IgD-negative memory B cell (primary cell): Measurements from ENCODE around the gene PTK6. TPM values are rescaled to one million over a fixed set of nuclear protein-coding genes. Genes with fewer than 3 reads are reported as not detected.
"Not testable (repeated sequence)": the region's sequence is repeated elsewhere in the genome, so short reads cannot be mapped to it uniquely, and the experiment has no call there.

ENCODE experiments used
- H3K27ac Mint-ChIP-seq, 3 donors: one replicate each; pipeline ENCODE4 v1.8.0; 2020 to 2022; ENCODE audit warnings: mild to moderate bottlenecking in 3 of 3, mixed read lengths in 3 of 3, moderate library complexity in 1 of 3
- H3K27me3 Mint-ChIP-seq: one replicate; pipeline ENCODE4 v1.8.0; 2021; ENCODE audit warnings: mixed read lengths
- H3K36me3 Mint-ChIP-seq: one replicate; pipeline ENCODE4 v1.8.0; 2020; ENCODE audit warnings: mild to moderate bottlenecking, mixed read lengths
- H3K4me1 Mint-ChIP-seq, 3 donors: one replicate each; pipeline ENCODE4 v1.8.0; 2020 to 2022; ENCODE audit warnings: mixed read lengths in 3 of 3, mild to moderate bottlenecking in 1 of 3
- H3K4me3 Mint-ChIP-seq, 4 donors: one replicate each; pipeline ENCODE4 v1.8.0; 2020 to 2022; ENCODE audit warnings: mild to moderate bottlenecking in 4 of 4, mixed read lengths in 4 of 4, moderate library complexity in 3 of 4
- H3K9me3 Mint-ChIP-seq, 3 donors: one replicate each; pipeline ENCODE4 v1.8.0; 2020 to 2021; ENCODE audit warnings: mixed read lengths in 3 of 3, mild to moderate bottlenecking in 1 of 3
- polyA plus RNA-seq: library from polyadenylated mRNA; unstranded; fragments of 300-500 nt; fragmentation: Illumina TruSeq; gene quantifications from one replicate; pipeline ENCODE4 v1.2.3, GENCODE V29; 2021

PTK6 gene
- polyA plus RNA-seq, 1 donor from 2014 or later = 1.3 TPM

DNA sequence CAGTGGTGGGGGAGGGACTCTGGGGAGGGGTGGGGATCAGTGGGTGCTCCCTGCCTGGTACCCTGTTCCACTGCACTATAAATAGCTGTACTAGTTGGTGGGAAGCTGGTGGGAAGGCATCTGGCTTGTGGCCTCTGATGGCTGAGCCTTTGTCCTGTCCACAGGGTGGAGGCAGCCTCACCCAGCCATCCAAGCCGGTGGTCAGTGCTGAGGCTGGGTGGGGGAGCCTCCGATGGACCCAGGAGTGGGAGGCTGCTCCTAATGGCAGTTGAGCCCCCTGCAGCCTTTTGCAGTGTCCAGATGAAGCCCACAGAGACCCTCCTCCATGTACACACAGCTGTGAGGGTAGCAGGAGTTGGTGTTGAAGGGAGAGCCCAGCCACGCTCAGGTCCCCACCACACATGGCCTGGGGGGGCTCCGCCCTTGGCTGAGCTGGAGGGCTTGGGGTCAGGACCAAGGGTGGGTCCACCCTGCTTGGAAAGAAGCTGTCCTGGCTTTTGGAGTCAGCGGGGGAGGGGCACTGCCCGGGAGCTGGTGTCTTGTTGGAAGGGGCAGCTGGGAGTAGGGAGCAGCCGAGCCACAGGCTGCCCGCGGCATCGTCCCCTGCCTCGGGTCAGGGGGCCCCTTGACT is 14.1 kb downstream of the PTK6 start:
- Mint-ChIP-seq H3K4me1 (peaks cover 5 to 22% (median 14%) of the 10 kb centered on the region in 3 donors), H3K27me3 (peaks cover 3% of the 10 kb centered on the region), H3K9me3 (peaks cover 0 to 6% (median 0%) of the 10 kb centered on the region in 3 donors), H3K36me3 (peaks cover 2% of the 10 kb centered on the region), H3K27ac (peak overlapping the region; percentile 23 to 55 (median 47)), H3K4me3 (peak overlapping the region in 2 of 4 donors; percentile 82 to 90)

DNA sequence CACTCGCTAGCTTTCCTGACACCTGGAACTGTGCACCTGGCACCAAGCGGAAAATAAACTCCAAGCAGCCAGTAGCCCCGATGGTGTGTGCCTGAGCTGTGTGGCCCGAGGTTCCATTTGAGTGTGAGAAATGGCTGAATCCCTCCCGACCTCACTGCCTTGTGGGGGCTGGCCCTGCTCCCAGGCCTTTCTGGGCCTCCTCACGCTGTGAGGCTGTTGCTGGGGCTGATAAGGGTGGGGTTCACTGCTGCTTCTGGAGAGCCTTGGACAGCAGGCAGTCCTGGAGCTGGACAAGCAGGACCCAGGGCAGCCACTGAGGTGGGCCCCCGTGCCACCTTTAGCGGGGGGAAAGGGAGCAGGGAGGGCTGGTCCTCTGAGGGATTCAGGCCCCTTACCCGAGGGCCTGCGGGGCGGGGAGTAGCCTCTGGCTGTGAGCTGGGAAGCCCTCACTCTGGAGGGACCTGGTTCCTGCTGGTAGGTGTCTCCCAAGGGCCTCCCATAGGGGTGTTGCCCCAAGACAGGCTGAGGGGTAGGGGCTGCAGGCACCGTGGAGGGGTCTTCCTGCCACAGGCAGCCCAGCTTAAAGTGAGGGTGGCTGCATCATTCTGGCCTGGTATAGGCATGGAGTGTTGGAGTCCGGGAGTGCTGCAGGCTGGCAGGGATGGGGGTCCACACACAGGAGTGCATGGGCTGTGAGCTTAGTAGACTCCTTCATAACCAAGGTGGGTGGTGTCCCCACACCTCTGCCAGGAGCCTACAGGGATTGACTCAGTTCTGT is 14.9 kb downstream of the PTK6 start:
- Mint-ChIP-seq H3K27ac (peak overlapping the region in 2 of 3 donors; percentile 47 to 55), H3K9me3 (peaks cover 0 to 6% (median 0%) of the 10 kb centered on the region in 3 donors), H3K36me3 (peaks cover 2% of the 10 kb centered on the region), H3K4me1 (peaks cover 5 to 16% (median 9%) of the 10 kb centered on the region in 3 donors), H3K27me3 (peaks cover 4% of the 10 kb centered on the region), H3K4me3 (peak overlapping the region; percentile 28 to 82 (median 75))

DNA sequence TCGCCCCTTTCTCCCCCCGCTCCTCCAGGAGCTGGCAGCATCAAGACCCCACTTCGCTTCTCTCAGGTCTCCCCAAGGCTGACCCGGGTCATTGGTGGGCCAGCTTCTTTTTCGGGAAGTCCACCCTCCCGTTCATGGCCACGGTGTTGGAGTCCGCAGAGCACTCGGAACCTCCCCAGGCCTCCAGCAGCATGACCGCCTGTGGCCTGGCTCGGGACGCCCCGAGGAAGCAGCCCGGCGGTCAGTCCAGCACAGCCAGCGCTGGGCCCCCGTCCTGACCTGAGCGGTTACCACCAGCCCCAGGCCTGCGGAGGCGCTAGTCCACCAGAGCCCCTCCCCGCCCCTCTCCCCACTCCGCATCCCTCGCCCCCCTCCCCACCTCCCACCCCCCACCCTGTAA is 15.6 kb downstream of the PTK6 start:
- H3K27ac Mint-ChIP-seq = peak overlapping the region in 1 of 3 donors; percentile 58
- peaks cover 4 to 11% (median 9%) of the 10 kb centered on the region in 3 donors for H3K4me1 Mint-ChIP-seq
- peaks cover 2% of the 10 kb centered on the region for H3K36me3 Mint-ChIP-seq
- peaks cover 2% of the 10 kb centered on the region for H3K27me3 Mint-ChIP-seq
- H3K4me3 Mint-ChIP-seq = peak overlapping the region; percentile 81 to 91 (median 87)
- H3K9me3 Mint-ChIP-seq = peaks cover 0 to 6% (median 0%) of the 10 kb centered on the region in 3 donors

DNA sequence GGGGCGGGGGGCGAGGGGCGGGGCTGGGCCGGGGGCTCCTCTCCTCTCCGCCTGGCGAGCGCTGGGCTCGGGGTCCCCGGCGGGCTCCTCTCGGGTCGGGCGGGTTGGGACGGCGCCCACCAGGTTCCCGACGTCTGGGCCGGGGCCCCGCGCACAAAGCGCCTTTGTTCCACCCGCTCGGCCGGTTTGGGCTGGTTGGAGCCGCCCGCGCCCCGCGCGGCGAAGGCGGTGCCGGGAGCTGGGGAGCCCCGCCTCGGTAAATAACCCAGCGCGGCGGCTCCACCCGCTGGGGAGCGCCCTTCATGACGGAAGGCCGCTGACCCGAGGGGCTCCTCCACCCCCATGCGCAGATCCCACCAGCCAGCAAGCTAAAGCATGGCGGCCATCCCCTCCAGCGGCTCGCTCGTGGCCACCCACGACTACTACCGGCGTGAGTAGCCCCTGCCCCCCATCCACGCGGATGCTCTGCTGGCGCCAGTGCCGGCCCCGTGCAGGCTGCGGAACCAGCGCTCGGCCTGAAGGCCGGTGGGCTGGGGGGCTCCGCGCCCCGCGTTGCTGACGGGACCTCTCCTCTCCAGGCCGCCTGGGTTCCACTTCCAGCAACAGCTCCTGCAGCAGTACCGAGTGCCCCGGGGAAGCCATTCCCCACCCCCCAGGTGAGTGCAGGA is 16.1 kb downstream of the PTK6 start:
- H3K27ac Mint-ChIP-seq = peak overlapping the region in 1 of 3 donors; percentile 73
- H3K4me3 Mint-ChIP-seq = peak overlapping the region; percentile 81 to 91 (median 87)
- peaks cover 2% of the 10 kb centered on the region for H3K36me3 Mint-ChIP-seq
- H3K27me3 Mint-ChIP-seq = peaks cover 2% of the 10 kb centered on the region
- H3K9me3 Mint-ChIP-seq = peaks cover 0 to 6% (median 0%) of the 10 kb centered on the region in 3 donors
- H3K4me1 Mint-ChIP-seq = peaks cover 4 to 11% (median 7%) of the 10 kb centered on the region in 3 donors

DNA sequence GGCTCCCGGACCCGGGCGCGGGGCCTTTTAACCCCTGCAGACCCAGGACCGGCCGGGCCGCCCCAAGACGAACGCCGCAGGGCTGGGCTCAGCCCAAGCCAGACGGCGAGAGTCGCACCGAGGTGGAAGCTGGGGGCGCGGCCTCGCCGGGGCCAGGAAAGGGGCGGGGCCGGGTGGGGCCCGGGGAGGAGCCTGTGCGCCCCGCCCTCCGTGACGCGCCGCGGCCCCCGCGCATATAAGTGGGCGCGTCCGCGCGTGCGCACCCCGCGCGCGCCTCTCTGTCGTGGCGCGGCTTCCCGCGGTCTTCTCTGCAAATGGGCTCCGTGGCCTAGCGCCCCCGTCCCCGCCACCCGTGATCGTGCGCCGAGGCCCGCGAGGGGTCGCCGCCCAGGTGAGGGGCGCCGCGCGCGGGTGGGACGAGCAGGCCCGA is 16.7 kb downstream of the PTK6 start, which contains the start of gene PPDPF:
Gene PPDPF, plus strand, starts transcription at position 262 of the 430 bp plus-strand sequence. CDS start 544 bp downstream, outside the sequence.
- Mint-ChIP-seq H3K27ac (peak within 1 kb of the TSS in 2 of 3 donors; percentile 78 to 90), H3K27me3 (peaks cover 4% of the 10 kb centered on the region), H3K9me3 (peaks cover 0 to 6% (median 0%) of the 10 kb centered on the region in 3 donors), H3K36me3 (peaks cover 2% of the 10 kb centered on the region), H3K4me1 (peaks cover 4 to 11% (median 5%) of the 10 kb centered on the region in 3 donors), H3K4me3 (peak within 1 kb of the TSS; percentile 81 to 93 (median 92))

DNA sequence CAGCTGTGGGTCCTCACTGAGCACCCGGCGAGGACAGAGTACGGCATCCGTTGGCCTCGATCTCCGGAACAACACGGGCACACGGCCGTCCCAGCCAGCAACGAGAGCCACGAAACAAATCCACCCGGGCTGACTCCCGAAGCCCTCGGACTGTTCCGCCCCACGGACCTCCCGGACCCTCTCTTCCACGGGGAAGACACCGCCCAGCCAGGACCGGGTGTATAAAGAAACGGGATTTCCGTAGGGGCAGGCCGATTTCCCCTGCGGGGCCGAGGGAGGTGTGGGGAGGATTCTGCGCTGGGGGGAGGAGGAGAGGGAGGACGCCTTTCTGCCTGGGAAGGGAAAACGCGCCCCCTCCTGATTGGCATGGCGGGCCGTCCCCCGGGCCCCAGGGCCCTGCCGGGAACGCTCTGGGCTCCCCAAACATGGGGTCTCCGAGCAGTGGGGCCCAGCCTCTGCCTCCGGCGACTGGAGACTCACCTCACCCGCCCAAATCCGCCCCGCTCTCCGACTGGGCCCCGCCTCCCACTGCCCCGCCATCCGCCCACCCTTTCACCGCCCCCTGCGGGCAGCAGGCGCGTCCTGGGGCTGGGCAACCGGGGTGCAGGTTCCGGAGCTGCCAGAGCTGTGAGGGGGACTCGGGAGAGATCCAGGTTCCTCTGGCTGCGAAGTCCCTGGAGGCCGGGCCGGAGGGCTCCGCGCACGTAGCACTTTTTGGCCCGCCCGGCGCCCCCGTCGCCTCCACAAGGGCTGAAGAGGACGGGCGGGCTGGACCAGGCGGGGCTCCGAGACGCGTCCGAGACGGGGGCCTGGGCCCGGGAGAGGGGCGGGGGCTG is 17.3 kb downstream of the PTK6 start:
- Mint-ChIP-seq H3K27me3 (peaks cover 5% of the 10 kb centered on the region), H3K36me3 (peaks cover 2% of the 10 kb centered on the region), H3K4me3 (peak overlapping the region; percentile 73 to 93 (median 86)), H3K4me1 (peaks cover 4 to 5% (median 5%) of the 10 kb centered on the region in 3 donors), H3K27ac (peak overlapping the region in 2 of 3 donors; percentile 27 to 78), H3K9me3 (peaks cover 0 to 6% (median 2%) of the 10 kb centered on the region in 3 donors)

DNA sequence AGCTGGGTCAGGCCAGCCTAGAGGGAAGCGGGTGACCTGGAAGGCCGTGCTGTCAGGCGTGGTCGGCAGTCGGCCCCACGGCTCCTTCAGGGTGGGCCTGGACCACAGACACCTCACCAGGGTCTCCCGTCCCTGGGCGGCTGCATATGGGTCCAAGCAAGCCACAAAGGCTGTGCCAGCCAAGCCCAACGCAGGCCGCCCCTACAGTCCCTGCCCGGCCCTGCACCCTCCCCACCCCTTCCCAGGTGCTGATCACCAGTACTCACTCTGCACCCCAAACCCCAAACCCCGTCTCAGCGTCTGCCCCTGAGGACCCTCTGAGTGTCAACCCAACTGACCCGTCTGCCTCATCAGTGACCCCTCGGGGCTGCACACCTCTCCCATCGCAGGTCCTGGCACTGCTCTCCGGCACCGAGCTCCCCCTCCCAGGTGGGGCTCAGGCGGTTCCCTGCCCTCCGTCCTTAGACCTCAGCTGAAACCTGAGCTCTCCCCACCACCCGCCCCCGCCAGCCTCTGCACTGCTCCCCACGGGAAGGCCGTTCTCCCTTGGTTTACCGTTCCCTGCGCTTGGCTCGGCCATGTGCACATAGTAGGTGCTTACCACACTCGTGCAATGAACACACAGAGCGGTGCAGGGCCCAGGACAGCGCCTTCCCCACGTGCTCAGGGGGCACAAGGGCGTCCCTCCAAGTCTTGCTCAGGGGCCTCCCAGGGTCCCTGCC is 18.1 kb downstream of the PTK6 start:
- H3K4me1 Mint-ChIP-seq = peaks cover 3 to 6% (median 4%) of the 10 kb centered on the region in 3 donors
- H3K27me3 Mint-ChIP-seq = peaks cover 5% of the 10 kb centered on the region
- H3K36me3 Mint-ChIP-seq = no peaks in the 10 kb centered on the region
- peak overlapping the region; percentile 73 to 93 (median 86) for H3K4me3 Mint-ChIP-seq
- H3K9me3 Mint-ChIP-seq = peaks cover 2 to 4% (median 4%) of the 10 kb centered on the region in 3 donors
- peak overlapping the region in 2 of 3 donors; percentile 27 to 78 for H3K27ac Mint-ChIP-seq

- Mint-ChIP-seq H3K4me3 (peak overlapping the region in 3 of 4 donors; percentile 44 to 85 (median 76)), H3K9me3 (peaks cover 2 to 7% (median 4%) of the 10 kb centered on the region in 3 donors), H3K36me3 (no peaks in the 10 kb centered on the region), H3K27ac (peak overlapping the region in 1 of 3 donors; percentile 78), H3K27me3 (peaks cover 8% of the 10 kb centered on the region), H3K4me1 (peaks cover 3 to 6% (median 4%) of the 10 kb centered on the region in 3 donors)
These were observed 18.8 kb downstream of the PTK6 start for GRCh38 chr20:63518351-63518861.

DNA sequence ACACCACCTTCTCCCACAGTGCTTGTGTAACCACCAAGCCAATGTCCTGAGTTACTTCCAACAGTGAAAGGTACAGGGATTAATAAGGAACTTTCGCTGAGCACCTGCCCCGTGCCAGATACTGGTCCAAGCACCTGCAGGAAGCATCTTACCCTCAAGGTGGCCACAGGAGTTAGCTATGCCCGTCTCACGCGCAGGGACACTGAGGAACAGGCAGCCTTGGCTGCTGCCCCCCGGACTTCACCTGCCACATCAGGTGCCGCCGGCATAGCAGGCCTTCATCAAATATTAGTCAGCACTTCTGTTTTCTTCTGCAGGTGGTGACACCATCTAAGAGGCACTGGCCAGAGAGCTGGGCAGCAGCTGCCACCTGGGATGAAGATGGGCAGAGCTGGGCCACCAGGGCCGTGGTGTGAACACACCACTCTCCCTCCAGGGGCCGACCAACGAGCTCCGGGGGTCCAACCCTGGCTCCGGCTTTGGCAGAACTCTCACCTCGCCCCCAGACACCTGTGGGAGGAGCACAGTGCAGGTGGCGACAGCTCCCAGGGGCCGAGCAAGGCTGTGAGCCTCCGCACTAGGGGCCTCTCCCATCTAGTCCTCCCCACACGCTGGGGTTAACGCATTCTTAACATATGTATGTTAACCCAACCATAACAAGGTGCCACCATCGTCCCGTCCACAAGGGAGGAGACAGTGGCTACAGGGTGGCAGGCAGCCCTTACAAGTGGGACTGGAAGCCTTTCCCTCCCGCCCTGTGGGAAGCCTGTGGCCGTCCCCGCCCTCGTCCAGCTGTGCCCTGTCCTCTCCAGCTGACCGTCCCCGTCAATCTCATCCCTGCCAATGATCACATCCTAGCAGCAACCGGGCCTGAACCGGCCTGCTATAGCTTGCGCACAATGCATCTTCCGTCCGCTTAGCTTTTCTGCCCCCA is 19.5 kb downstream of the PTK6 start:
- H3K27me3 Mint-ChIP-seq = peaks cover 11% of the 10 kb centered on the region
- H3K9me3 Mint-ChIP-seq = peaks cover 2 to 10% (median 6%) of the 10 kb centered on the region in 3 donors
- no peaks in the 10 kb centered on the region for H3K36me3 Mint-ChIP-seq
- peak overlapping the region in 1 of 3 donors; percentile 33 for H3K27ac Mint-ChIP-seq
- peaks cover 3 to 5% (median 4%) of the 10 kb centered on the region in 3 donors for H3K4me1 Mint-ChIP-seq
- peak overlapping the region in 1 of 4 donors; percentile 85 for H3K4me3 Mint-ChIP-seq

- Mint-ChIP-seq H3K4me3 (peak overlapping the region in 2 of 4 donors; percentile 51 to 89), H3K27ac (peak overlapping the region in 1 of 3 donors; percentile 58), H3K9me3 (peaks cover 2 to 10% (median 7%) of the 10 kb centered on the region in 3 donors), H3K27me3 (peaks cover 19% of the 10 kb centered on the region)
- not testable (repeated sequence) for H3K36me3 Mint-ChIP-seq, H3K4me1 Mint-ChIP-seq
These were observed 22.7 kb downstream of the PTK6 start for GRCh38 chr20:63514520-63514919.

DNA sequence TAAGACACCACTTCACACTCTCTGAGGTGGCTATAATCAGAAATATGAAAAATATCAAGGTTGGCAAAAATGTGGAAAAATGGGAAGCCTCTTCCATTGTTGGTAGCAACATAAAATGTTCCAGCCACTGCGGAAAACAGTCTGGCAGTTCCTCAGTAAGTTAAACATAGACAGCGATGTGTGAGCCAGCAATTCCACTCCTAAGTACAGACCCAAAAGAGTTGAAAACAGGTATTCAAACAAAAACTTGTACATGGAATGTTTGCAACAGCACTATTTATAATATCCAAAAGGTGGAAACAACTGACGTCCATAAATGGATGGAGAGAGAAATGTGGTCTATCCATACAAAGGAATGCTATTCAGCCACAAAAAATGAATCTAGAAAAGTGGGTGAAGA is 24.0 kb downstream of the PTK6 start:
- Mint-ChIP-seq H3K27ac (peak overlapping the region in 1 of 3 donors; percentile 80), H3K36me3 (no peaks in the 10 kb centered on the region), H3K4me1 (peaks cover 0 to 2% (median 0%) of the 10 kb centered on the region in 3 donors), H3K4me3 (peak overlapping the region in 1 of 4 donors; percentile 22), H3K9me3 (peaks cover 2 to 10% (median 7%) of the 10 kb centered on the region in 3 donors), H3K27me3 (peaks cover 23% of the 10 kb centered on the region)

DNA sequence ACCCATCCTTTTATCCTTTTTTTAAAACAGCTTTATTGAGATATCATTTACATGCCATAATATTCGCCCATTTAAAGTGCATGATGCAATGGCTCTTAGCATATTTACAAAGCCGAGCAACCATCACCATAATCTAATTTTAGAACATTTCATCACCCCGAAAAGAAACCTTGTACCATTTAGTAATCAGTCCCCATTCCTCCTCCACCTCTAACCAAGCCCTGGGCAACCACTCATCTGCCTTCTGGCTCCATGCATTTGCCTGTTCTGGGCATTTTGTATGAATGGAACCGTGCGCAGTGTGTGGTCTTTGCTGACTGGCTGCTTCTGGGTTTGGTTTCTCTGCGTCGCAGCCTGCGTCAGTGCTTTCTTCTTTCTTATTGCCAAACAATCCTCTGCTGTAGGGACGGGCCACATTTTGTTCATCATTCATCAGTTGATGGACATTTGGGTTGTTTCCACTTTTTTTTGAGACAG is 28.1 kb downstream of the PTK6 start:
- H3K27ac Mint-ChIP-seq = no peak overlapping the region
- H3K9me3 Mint-ChIP-seq = peaks cover under 1 to 16% (median 7%) of the 10 kb centered on the region in 3 donors
- H3K4me1 Mint-ChIP-seq = no peaks in the 10 kb centered on the region
- peaks cover 3% of the 10 kb centered on the region for H3K36me3 Mint-ChIP-seq
- no peak overlapping the region for H3K4me3 Mint-ChIP-seq
- H3K27me3 Mint-ChIP-seq = peaks cover 28% of the 10 kb centered on the region
